Measurements from ENCODE around the gene SLC35A5. TPM values are rescaled to one million over a fixed set of nuclear protein-coding genes. Genes with fewer than 3 reads are reported as not detected.

The SLC35A5 gene
- total and polyA plus RNA-seq, 9 of the 15 experiments (the other 6 are each of a cell fraction or from before 2014, with no cell fraction given) = 4.0 to 13.0 (median 9.7) TPM

GRCh38 chr3:112561734-112562529 lies at the start of gene SLC35A5, which contains the start of gene ATG3 (continued):
- TF ChIP-seq ZMIZ1 (IDR thresholded peaks at IDR 0.05; ENCODE audit: low read depth in 2 of 2, low read length in 2 of 2) (no peak), SMAD2 (IDR thresholded peaks at IDR 0.05; ENCODE audit: low read depth, low read length) (no peak), ZNF79 (CRISPR knock-in tag; IDR thresholded peaks at IDR 0.05; ENCODE audit: low read depth) (no peak), ZNF609 (CRISPR knock-in tag; IDR thresholded peaks at IDR 0.05; ENCODE audit: borderline replicate concordance) (no peak), ZNF274 (IDR thresholded peaks at IDR 0.05; ENCODE audit: borderline replicate concordance, low read depth, low read length) (no peak), MED1 (CRISPR knock-in tag; IDR thresholded peaks at IDR 0.05; ENCODE audit: borderline replicate concordance) (no peak), ZNF589 (CRISPR knock-in tag; IDR thresholded peaks at IDR 0.05; ENCODE audit: low read depth) (no peak), ZNF445 (CRISPR knock-in tag; IDR thresholded peaks at IDR 0.05; ENCODE audit: low read depth) (no peak), MTF1 (CRISPR knock-in tag; IDR thresholded peaks at IDR 0.05; ENCODE audit: borderline replicate concordance) (no peak), CEBPB (tag; IDR thresholded peaks at IDR 0.05) (peak; percentile 87), SMC3 (conservative IDR thresholded peaks at IDR 0.05; ENCODE audit: insufficient read depth, low read depth, low read length) (no peak), HDGF (IDR thresholded peaks at IDR 0.05) (no peak), ZNF184 (CRISPR knock-in tag; IDR thresholded peaks at IDR 0.05) (no peak), E2F3 (CRISPR knock-in tag; IDR thresholded peaks at IDR 0.05) (peak; percentile 60; the same call in 1 of the 2 replicates), ZSCAN29 (IDR thresholded peaks at IDR 0.05) (no peak), GABPB1 (CRISPR knock-in tag; IDR thresholded peaks at IDR 0.05) (peak; percentile 83), ATF7 (IDR thresholded peaks at IDR 0.05) (peak; percentile 78; the same call in 1 of the 2 replicates), POLR2A (conservative IDR thresholded peaks at IDR 0.05) (peak; percentile 92), SOX6 (IDR thresholded peaks at IDR 0.05) (peak; percentile 31; the same call in 1 of the 2 replicates), RNF2 (IDR thresholded peaks at IDR 0.05) (no peak), CREB5 (CRISPR knock-in tag; IDR thresholded peaks at IDR 0.05) (no peak)

Measured in K562 (cell line).